SK-N-MC (cell line): ENCODE data around the gene SH3RF3.

Experiments used
- DNase-seq: peaks from one replicate; pipeline ENCODE4 v3.0.0-alpha.2; 2011; ENCODE audit warnings: low read depth, low spot score
- H3K27ac ChIP-seq: fragments of 200-600 bp; sonication (generic); 2 replicates; pipeline ENCODE4 v1.5.1; 2016; ENCODE audit warnings: mixed run types
- H3K36me3 ChIP-seq: fragments of 200-600 bp; sonication (generic); 2 replicates; pipeline ENCODE4 v1.6.1; 2017; ENCODE audit warnings: antibody characterized with exemption, low read length, mixed read lengths; ENCODE audit not compliant: insufficient read depth
- H3K4me3 ChIP-seq: fragments of 200-600 bp; sonication (generic); 2 replicates; pipeline ENCODE4 v1.5.1; 2016
- H3K9ac ChIP-seq: fragments of 200-600 bp; sonication (generic); 2 replicates; pipeline ENCODE4 v1.8.0; 2017; ENCODE audit warnings: mixed run types, mixed read lengths; ENCODE audit not compliant: insufficient read length
- H3K9me3 ChIP-seq: fragments of 200-600 bp; sonication (generic); 2 replicates; pipeline ENCODE4 v1.6.1; 2017; ENCODE audit warnings: low read depth, mild to moderate bottlenecking, antibody characterized with exemption, low read length, moderate library complexity, mixed read lengths
- EZH2 ChIP-seq: fragments of 200-600 bp; sonication (generic); IDR thresholded peaks from one replicate; pipeline ENCODE4 v1.6.1; 2017; ENCODE audit warnings: antibody characterized with exemption
- FOXP2 ChIP-seq: optimal IDR thresholded peaks from 2 replicates; pipeline ENCODE3; 2011; ENCODE audit warnings: mild to moderate bottlenecking, moderate library complexity; ENCODE audit not compliant: insufficient read depth; ENCODE audit errors: extremely low read length, control extremely low read depth
- POLR2AphosphoS5 ChIP-seq: IDR thresholded peaks from 2 replicates; pipeline ENCODE4 v1.6.1; 2012; ENCODE audit warnings: mild to moderate bottlenecking, low read depth, low read length, borderline replicate concordance

Gene SH3RF3

DNA sequence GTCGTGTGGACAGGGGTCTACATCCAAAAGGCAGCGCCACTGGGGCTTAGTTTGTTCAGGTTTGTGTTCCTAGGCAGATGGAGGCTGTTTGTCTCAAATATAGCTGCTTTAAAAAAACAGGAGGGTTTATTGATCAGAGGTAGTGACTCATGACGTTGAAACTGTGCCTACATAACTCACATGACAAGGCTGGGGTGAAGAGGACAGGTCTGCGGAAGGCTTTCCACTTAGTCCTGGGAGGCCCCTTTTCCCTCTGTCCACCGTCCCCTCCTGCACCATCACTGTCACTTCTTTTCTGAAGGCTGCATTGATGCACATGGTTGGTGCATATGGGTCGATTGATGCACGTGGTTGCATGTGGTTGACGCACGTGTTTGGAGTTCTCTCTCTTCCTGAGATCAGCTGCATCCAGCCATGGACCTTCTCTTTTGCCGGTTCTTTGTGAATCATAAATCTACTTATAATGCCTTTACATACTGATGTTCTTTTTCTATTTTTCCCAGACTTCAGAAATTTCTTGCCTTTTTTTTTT, 10.9 kb downstream of the SH3RF3 start:
- TF ChIP-seq POLR2AphosphoS5 (no peak), FOXP2 (no peak), EZH2 (no peak)
- DNase-seq: no peak
- no peak overlapping the region for H3K9ac ChIP-seq
- no peaks in the 10 kb centered on the region for H3K9me3 ChIP-seq
- H3K27ac ChIP-seq: no peak overlapping the region
- H3K4me3 ChIP-seq: no peak overlapping the region
- no peaks in the 10 kb centered on the region for H3K36me3 ChIP-seq

DNA sequence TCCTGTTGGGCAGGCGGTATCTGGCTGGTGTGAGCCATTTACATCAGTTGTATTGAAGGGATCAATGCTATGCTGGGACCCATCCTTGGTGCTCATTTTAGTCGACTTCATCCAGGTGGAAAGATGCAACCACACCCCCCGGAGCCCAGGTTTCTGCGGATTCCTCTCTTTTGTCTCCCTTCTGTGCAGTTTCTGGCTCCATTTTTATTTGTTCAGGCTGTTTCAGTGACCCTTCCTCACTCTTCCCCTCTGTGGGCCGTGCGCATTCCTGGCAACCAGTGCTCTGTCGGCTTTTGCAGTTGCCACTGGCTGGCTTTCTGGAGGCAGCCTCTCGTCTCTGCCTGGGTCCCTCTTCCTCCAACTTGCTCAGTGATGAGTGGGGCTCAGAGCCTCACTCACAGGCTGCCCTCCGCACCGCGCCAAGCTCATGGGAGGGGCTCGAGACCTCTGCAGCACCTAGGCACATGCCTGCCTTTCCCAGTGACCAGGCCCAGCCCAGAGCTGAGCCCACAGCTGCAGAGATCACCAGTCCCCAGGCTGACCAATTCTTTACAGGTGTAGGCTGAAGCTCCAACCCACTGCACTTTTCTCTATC, 12.1 kb downstream of the SH3RF3 start:
- Histone ChIP-seq H3K4me3 (no peak overlapping the region), H3K36me3 (no peaks in the 10 kb centered on the region), H3K9me3 (no peaks in the 10 kb centered on the region), H3K27ac (no peak overlapping the region), H3K9ac (no peak overlapping the region)
- TF ChIP-seq EZH2 (no peak), FOXP2 (no peak)
- no peak for DNase-seq

DNA sequence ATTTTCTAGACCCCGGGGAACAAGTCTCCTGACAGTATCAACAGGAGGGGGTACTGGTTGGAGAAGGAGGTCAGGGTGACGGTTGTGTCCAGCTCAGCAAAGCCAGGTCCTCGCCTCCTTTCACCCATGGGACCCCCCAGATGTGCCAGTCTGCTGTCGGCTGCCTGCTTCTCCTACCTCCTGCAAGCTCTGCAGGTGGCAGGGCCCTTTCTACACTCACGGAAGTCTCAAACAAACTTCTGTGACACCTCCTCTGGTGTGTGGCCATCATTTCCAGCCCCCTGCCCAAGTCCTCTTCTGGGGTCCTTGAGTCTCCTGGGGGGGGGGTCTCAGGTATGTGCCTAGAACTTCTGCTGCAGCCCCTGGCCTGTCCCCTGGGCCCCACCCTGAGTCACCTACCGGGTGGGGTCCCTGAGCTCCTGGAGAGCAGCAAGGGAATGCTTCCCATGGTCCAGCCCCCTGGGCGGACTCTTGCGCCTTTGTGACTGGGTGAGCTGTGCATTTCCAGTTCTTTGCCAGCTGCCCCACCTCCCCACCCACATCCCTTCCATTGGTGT, 12.8 kb downstream of the SH3RF3 start:
- no peak for DNase-seq
- Histone ChIP-seq H3K27ac (no peak overlapping the region), H3K4me3 (no peak overlapping the region), H3K9ac (no peak overlapping the region), H3K9me3 (no peaks in the 10 kb centered on the region), H3K36me3 (no peaks in the 10 kb centered on the region)
- no peak for TF ChIP-seq EZH2
- no peak for TF ChIP-seq POLR2AphosphoS5
- no peak for TF ChIP-seq FOXP2

DNA sequence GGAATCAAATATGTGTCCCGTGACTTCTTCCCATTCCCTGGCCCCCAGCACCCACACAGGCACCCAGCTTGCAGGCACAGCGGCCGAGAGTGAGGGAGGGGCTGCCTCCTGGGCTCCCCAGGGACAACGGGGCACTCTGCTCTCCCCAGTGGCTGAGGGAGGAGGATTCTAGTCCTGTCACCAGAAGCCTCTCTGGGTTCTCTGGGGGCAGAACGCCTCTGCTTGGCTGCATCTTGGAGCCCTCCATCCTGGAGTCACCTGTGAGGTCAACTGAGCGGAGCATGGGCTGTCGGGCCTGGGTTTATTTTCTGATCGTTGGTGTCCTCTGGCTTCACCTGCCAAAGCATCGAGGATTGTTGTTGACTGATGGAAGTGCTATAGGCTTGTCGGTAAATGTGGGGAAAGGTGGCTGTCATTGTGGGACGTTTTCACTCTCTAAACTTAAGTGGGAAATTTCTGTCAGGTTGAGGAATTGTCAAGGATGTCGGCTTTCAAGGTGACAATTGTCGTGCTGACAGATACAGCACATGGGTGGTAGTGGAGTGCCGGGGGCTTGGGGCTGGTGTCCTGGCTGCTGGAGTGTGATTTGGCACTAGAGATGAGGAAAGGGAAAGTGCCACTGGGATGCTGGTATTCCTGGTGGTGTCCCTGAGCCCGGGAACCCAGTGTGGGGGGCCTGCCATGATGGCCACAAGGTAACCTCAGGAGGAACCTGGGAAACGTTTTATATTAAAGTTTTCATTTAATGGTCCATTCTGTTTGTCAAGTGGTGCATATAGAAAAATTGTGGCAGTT, 13.6 kb downstream of the SH3RF3 start:
- Histone ChIP-seq H3K4me3 (no peak overlapping the region), H3K36me3 (no peaks in the 10 kb centered on the region), H3K9ac (no peak overlapping the region), H3K27ac (no peak overlapping the region), H3K9me3 (no peaks in the 10 kb centered on the region)
- no peak for DNase-seq
- TF ChIP-seq POLR2AphosphoS5: no peak
- TF ChIP-seq EZH2: no peak
- TF ChIP-seq FOXP2: no peak

DNA sequence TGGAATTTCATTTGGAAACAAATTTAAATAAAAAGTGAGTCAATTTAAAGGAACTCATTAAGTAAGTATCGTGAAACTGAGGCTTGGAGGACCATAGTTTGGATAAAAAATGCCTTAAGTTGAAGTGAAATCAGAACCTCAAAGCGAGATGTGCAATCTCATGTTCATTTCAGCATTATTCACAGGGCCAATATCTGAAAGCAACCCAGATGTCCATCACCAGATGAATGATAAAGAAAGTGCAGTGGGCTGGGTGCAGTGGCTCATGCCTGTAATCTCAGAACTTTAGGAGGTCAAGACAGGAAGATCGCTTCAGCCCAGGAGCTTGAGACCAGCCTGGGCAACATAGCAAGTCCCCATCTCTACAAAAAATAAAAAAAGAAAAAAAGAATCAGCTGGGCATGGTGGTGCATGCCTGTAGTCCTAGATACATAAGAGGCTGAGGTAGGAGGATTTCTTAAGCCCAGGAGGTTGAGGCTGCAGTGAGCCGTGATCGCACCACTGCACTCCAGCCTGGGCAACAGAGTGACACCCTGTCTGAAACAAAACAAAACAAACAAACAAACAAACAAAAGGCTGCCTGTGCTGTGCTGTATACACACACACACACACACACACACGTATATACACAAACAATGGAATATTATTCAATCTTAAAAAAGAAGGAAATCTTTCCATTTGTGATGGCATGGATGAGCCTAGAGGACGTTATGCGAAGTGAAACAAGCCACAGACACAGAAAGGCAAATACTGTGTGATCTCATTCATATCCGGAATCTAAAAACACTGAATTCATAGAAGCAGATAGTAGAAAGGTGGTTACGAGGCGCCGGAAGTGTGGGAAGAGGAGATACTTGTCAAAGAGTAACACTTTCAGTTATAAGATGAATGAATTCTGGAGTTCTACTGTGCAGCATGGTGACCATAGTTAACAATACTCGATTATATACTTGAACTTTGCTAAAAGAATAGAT, 14.5 kb downstream of the SH3RF3 start:
- Histone ChIP-seq H3K36me3 (no peaks in the 10 kb centered on the region), H3K4me3 (no peak overlapping the region), H3K27ac (no peak overlapping the region), H3K9me3 (no peaks in the 10 kb centered on the region), H3K9ac (no peak overlapping the region)
- DNase-seq: no peak
- TF ChIP-seq EZH2 (no peak), FOXP2 (no peak), POLR2AphosphoS5 (no peak)

DNA sequence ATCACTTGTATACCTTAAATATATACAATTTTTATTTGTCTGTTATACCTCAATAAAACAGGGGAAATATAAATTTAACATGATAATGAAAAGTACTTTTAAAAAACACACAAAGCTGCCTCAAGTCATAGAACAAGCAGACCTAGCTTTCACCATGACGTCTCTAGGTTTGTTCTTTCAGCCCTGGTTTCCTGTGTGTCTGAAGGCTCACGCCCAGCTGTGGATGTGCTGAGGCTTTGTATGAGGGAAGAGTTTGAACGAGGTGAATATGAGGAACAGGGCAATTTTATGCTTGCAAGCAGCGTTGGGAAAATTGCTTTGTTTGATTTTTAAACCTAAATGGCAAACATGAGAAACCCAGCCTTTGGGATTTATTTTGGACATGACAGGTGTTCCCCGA, 15.3 kb downstream of the SH3RF3 start:
- Histone ChIP-seq H3K4me3 (no peak overlapping the region), H3K36me3 (no peaks in the 10 kb centered on the region), H3K9ac (no peak overlapping the region), H3K9me3 (no peaks in the 10 kb centered on the region), H3K27ac (no peak overlapping the region)
- TF ChIP-seq EZH2 (no peak), POLR2AphosphoS5 (no peak), FOXP2 (no peak)
- no peak for DNase-seq

DNA sequence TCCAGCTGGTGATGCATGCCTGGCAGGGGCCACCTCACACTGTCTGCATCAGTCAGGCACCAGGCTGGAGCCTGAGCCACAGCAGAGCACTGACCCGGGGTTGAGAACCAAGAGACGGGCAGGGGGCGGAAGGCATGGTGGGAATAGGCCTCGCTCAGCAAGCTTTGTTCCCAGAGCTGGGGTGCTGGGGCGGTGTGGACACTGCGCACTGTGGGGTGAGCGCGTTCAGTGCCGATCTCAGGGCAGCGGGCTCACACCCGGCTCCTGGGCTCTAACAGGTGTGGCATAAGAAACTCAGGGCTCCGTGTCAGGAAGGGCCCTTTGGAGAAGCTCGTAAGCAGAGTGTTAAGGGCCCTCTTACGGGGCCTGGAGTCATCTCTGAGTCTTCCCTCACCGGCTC, 15.7 kb downstream of the SH3RF3 start:
- Histone ChIP-seq H3K9me3 (no peaks in the 10 kb centered on the region), H3K4me3 (no peak overlapping the region), H3K27ac (no peak overlapping the region), H3K36me3 (no peaks in the 10 kb centered on the region), H3K9ac (no peak overlapping the region)
- TF ChIP-seq EZH2 (no peak), FOXP2 (no peak), POLR2AphosphoS5 (no peak)
- no peak for DNase-seq

DNA sequence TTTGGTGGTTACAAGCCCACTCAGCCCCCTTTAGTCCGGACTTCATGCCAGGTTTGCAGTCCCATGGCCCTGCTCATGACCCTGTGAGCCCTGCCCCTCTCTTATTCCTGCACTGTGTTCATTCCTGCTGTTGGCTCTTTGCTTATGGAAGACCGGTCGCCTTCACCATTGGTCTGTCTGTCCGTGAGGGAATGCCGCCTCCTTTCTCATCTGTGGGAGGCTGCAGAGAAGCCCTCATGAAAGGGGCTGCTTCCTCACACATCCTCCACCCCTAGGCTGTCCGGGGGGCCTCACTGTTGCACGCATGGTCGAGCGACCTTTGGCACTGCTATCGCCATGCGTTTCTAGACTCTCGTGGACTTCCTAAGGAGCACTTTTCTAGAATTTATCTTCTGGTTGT, 16.3 kb downstream of the SH3RF3 start:
- no peak for DNase-seq
- Histone ChIP-seq H3K4me3 (no peak overlapping the region), H3K36me3 (no peaks in the 10 kb centered on the region), H3K9ac (no peak overlapping the region), H3K27ac (no peak overlapping the region), H3K9me3 (no peaks in the 10 kb centered on the region)
- no peak for TF ChIP-seq POLR2AphosphoS5
- TF ChIP-seq FOXP2: no peak
- no peak for TF ChIP-seq EZH2

DNA sequence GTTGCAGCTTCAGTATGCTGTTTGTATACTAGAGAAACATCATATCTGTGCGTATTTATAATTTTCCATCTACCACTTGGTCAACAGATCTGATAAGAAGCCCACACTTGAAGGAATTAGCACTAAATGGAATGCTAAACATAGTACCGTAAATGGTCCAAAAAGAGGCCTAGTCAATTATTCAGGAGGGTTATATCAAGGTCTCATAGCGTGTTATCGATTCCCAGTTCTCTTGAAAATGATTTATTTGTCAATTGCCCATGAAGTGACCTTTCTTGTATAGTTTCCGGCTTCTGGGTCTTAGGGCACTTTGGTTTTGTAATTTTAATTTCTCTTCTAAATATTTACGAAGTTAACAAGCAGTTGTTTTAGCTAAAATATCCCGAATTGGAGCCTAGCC, 18.4 kb downstream of the SH3RF3 start:
- Histone ChIP-seq H3K4me3 (no peak overlapping the region), H3K27ac (no peak overlapping the region), H3K36me3 (no peaks in the 10 kb centered on the region), H3K9me3 (no peaks in the 10 kb centered on the region), H3K9ac (no peak overlapping the region)
- no peak for DNase-seq
- TF ChIP-seq EZH2: no peak
- TF ChIP-seq FOXP2: no peak
- no peak for TF ChIP-seq POLR2AphosphoS5
